8988T (cell line): ENCODE results near the gene PHF24.

ENCODE experiments used
- DNase-seq: peaks from one replicate; pipeline ENCODE4 v3.0.0; 2011

The PHF24 gene

DNA sequence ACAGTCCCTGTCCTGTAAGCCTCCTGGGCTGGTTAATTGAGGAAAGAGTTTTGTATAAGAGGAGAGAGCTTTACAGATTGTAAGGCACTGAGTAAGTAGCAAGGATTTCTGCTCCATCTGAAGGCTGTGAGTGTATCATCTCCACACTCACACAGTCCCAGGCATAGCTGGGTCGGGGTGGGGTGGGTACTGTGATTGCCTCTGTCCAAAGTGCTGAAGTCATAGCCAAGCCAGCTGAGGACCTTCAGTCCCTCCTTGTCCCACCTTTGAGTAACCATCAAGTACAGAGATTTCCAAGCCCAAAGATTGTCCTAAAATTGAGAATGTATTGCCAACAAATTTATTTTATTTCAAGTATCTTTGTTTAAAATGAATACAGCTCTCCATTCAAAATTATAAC is 26.0 kb downstream of the PHF24 start:
- DNase-seq = no peak

- DNase-seq = no peak
Observed at GRCh38 chr9:34985311-34985899, 27.3 kb downstream of the PHF24 start.

GRCh38 chr9:34986540-34987047 is 28.5 kb downstream of the PHF24 start:
- no peak for DNase-seq

DNA sequence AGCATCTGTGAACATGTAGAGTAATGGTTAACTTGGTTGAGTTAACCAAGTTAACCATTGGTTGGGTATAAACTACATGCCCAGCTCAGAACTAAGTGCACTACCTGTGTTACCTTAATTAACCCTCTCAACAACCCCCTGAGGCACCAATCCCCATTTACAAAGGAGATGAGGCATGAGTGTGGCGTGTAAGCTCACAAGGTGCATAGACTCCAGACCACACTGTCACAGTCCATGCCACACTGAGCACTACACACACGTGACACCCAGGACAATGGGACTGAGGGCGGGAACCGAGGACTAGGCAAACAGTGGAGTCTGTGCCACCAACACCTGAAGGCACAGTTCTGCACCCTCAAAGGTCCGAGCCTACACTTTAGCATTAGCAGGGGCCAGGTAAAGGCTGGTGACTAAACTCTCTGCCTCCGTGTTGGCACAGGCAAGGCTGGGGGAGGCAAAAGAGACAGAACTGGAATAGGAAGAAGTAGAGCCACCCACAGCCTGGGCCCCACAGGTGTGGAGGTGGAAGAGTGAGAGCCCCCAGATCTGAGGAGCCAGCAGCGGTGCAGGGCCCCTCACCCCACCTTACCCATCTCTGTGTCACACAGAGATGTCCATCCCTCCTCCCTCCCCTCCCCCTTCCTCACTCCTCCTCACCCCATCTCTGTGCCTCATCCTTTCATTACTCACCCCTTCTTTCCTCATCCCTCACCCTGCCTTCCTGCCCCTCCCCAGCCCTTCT is 29.2 kb downstream of the PHF24 start:
- DNase-seq = no peak

DNA sequence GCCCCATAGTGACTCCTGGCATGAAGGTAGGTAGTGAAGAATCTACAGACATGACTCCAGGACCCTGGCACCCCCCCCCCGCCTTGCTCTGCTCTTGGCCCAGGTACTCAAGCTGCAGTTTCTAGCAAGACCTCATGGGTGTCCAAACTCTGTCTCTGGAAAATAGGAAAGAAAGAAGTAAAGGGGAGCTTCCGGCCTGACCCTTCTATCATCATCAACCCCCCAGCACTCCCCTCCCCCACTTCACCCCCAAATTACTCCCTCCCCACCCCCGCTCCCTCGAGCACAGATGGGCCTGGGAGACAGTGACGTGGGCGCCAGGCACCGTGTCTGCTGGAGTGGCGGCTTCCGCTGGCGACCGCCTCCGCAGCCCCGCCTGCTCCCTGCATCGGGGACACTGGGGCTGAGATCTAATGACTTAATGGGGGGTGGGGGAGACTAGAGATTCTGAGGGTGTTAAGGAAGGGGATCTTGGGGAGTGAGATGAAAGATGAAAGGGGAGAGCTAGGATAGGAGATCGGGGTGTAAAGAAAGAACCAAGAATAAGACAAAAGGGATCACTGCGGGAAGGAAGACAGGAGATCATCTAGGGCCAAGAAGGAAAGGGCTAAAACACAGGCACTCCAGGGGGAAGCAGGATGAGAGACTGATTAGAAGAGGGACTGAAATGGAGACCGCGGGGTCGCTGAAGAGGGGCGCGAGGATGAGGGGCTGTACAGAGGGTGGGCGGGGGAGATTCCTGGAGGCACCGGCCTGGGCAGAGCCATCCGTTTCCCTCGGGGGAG is 30.3 kb downstream of the PHF24 start:
- DNase-seq = no peak

GRCh38 chr9:34989003-34989945 is 31.2 kb downstream of the PHF24 start, which contains the start of gene DNAJB5:
TSS of gene DNAJB5 (plus strand) at chr9:34989745. CDS start at chr9:34990631, 886 bp downstream.
- peak; percentile 97 for DNase-seq

- peak; percentile 62 for DNase-seq
Observed at GRCh38 chr9:34989946-34990635, 32.0 kb downstream of the PHF24 start.

GRCh38 chr9:34990908-34991606 is 33.0 kb downstream of the PHF24 start:
- DNase-seq = no peak

DNA sequence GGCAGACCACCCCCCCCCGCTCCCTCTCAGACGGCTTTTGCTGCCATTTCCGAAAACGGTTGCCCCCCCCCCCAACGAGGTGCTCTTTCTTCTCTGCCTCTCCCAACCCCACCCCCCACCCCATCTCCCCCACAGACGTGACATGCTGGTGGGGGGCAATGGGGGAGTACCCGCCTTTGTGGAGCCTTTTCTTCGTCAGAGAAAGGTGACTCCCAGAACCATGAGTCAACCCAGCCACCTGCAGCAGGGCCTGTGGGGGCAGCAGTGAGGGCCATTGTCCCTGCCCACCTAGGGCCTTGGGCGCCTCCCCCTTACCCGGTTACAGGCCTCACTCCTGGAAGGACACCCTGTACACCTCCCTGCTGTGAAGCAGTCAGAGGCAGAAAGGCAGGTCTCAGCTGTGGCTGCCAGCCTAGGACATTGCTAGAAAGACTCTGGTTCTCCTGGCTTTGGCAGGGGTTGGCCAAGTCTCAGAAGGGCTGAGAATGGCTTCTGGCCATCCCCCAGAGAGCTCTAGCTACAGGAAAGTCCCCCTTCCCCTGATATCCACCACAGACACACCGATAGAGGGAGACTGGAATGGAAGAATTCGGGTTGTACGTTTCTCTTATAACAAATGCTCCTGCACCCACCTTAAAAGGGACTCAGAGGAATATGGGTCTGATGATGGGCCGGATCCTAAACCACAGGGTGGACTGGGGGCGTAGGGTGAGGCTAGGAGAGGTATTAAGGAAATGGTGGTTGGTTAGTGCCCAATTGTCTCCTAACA is 33.7 kb downstream of the PHF24 start:
- no peak for DNase-seq

DNA sequence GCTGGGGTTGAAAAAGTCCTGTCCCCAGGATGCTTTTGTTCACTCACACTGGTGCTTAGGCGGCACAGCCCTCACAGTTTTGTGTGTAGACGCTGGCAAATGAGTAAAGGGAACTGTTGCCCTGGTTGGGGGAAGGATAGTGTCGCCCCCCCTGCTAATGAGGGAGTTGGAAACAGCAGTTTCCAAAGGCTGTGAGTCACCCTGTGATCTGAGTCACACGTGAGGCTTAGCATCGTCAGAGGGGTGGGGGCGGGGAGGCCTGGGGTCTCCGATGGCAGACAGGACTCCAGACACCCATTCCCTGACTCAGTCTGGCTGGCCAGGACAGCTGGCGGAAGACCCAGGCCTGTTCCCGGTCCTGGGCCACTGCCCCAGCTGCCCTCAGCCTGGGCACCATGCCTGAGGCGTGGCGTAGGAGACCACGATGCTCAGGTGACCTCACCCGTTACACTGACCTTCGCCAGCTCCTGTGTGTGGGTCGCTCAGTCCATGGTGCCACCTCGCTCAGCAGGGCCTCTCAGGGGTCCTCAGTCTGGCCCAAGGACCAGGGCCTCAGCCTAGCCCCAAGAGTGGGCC is 34.4 kb downstream of the PHF24 start:
- DNase-seq = no peak

DNA sequence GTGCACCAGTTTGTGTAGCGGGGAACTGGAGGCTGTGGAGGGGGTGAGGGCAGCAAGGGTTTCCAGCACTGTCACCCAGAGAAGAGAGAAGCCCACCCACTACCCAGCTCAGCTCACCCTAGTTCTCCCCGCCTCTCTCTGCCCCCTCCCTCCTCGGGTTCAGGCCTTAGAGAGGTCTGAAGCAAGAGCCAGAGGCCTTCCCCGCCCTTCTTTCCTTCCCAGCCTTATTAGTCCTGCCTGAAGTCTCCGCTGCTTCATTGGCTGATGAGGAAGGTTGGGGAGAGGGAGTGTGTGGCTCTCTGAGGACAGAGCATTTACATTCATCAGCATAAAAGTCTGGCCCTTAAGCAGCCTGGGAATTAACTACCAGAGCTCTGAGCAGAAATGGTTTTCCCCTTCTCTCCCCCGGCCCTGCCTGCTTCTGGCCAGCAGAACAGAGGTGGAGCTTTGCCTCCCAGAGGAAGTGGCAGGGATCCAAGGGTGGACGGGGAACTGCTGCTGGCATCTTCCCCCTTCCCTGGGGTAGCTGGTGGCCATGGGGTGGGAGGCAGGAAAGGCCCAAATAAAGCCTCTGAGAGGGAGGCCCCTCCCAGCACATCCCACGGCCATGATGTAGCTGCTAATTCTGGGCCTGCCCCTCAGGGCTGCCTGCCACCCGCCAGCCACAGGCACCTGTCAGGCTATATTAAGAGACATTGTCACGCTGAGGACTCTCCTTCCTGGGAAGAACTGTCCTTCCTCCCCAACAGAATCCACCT is 35.6 kb downstream of the PHF24 start:
- DNase-seq = no peak

DNA sequence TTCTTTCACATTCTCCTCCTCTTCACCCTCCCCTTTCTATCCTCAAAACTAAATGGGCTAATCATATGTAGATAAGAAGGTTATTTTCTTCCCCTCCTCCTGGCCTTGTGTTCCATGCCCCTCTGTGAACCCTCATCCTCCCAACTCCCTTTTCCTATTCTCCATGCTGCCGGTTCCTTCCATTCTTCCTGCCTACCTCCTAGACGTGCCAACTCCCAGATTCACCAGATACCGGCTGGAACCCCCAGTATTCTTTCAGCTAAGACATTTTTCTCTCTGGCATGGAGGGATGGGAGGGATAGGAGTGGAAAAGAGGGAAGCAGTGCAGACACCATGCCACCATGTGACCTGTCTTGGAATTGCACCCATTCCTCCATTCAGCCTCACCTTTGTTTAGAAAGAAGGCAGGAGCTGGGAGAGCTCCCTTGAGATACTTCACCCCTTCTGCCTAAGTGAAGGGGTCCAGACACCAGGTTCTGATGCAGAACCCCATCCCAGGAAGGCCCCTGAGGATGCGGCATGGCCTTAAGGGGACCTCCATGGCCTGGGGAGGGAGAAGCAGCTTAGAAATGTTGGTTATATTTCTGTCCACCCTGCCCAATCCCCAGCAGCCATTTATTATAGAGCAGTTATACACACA is 36.3 kb downstream of the PHF24 start:
- DNase-seq = peak; percentile 75

DNA sequence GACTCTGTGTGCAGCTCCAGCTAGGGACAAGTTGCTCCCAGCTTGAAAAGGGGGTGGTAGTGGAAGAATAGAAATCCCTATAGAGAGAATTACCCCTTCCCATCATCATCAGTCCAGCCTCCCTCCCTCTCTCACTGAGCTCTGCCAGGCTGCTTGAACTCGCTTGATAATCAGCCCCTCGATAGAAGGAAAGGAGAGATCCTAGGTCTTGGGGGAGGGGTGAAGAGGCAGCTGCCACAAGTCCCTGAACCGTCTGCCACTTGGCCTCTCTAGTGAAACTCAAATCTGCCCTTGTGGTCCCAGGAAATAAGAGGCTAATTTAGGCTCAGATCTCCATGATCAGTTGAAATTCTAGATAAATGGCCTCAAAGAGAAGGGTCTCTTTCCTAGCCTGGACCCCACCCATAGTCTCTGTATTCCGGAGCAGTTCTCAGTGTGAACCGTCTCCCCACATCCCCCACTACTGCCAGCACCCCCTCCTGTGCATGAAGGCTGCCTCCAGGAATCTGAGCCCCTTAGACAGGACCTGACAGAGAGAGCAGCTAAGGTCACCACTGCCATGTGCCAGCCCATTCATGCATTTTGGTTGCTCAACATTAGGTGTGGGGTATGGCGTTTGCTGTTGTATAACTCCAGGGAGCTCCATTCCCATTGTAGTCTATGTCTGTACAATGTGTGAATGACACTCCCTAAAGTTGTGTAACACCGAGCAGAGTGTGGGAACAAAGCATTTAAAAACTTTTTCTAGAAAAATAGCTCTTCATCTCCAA is 37.0 kb downstream of the PHF24 start:
- no peak for DNase-seq

- no peak for DNase-seq
Observed at GRCh38 chr9:34995670-34996060, 37.6 kb downstream of the PHF24 start.

DNA sequence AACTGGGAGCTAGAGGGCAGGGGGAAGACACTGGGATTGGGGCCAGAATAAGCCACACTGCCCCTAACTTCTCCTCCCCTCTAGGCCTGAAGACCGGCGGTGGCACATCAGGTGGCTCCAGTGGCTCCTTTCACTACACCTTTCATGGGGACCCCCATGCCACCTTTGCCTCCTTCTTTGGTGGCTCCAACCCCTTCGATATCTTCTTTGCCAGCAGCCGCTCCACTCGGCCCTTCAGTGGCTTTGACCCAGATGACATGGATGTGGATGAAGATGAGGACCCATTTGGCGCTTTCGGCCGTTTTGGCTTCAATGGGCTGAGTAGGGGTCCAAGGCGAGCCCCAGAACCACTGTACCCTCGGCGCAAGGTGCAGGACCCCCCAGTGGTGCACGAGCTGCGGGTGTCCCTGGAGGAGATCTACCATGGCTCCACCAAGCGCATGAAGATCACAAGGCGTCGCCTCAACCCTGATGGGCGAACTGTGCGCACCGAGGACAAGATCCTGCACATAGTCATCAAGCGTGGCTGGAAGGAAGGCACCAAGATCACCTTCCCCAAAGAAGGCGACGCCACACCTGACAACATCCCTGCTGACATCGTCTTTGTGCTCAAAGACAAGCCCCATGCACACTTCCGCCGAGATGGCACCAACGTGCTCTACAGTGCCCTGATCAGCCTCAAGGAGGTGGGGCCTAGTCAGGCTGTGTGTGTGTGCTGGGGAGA is 38.3 kb downstream of the PHF24 start:
- DNase-seq = no peak

- no peak for DNase-seq
Observed at GRCh38 chr9:34996905-34997279, 38.8 kb downstream of the PHF24 start.

DNA sequence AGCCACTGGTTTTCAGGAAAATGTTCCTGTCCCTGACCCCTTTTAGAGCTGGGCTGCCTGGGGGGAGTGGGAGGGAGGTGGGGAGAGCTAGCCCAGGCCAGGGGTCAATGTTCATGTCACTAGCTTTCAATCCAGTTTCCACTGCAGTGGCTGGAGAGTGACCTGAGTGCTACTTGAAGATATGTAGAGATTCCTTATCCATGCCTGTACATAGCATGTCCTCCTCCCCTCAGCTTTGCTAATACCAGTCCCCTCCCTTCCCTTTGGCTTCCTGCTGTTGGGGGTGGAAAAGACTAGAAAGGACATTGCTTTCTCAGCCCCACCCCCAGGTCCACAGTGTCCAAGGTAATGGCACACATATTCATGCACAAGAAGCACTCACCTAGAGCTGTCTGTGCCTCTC is 39.3 kb downstream of the PHF24 start:
- DNase-seq = no peak
